GM12878 (cell line): ENCODE measurements around the gene MYOM1.

Experiments
- CEBPB ChIP-seq, 2 experiments: fragments of 150-350 bp in 1 of 2; IDR thresholded peaks; 2 replicates each; pipeline ENCODE4 v1.6.1; 2012 to 2014; ENCODE audit warnings: low read depth in 2 of 2, low read length in 2 of 2, borderline replicate concordance in 1 of 2, inconsistent platforms in 1 of 2
- CTCF ChIP-seq, 3 experiments: IDR thresholded peaks in 2 of 3; conservative IDR thresholded peaks in 1 of 3; 2 replicates each; pipeline ENCODE4 v1.5.1; 2011; ENCODE audit warnings: low read depth in 3 of 3, low read length in 3 of 3, mild to moderate bottlenecking in 3 of 3, control low read depth in 2 of 3, moderate library complexity in 2 of 3, inconsistent platforms in 1 of 3, mixed read lengths in 1 of 3; ENCODE audit not compliant: control insufficient read depth in 2 of 3, insufficient read depth in 1 of 3; ENCODE audit errors: extremely low read depth in 1 of 3
- ESRRA ChIP-seq: IDR thresholded peaks from 2 replicates; pipeline ENCODE4 v1.6.1; 2012; ENCODE audit warnings: mild to moderate bottlenecking, low read length, improper control_type of control experiment

DNA sequence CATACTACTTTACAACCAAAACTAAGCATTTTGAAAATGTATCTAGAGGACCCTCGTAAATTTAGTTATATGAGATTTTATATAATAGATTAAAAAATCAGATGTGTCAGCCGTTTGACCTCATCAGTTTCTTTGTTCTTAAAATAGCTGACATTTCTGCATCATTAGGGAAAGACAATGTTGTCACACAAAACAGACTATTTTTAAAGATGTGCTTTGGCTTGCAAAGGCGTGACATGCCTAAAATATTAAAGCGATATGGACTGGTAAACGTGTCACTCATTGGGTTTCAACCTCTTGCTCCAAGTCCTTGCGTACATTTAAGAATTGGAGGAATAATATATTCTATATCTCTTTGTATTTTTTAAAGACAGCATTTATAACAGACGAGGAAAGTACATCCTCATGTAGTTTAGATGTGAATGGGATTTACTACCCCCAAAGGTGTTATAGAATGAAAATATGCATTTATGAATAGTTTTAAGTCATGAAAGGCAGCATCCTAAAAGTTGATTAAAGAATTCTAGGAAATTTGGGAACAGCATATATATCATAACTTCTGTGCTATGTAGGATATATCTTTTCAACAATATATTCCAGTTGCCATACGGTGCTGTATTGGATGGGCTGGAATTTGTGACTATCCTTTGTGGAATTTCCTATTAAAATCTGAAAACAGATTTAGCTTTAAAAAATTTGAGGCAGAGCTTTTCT lies 31.6 kb upstream of the MYOM1 start:
- TF ChIP-seq CEBPB (IDR thresholded peaks at IDR 0.05; ENCODE audit: borderline replicate concordance in 1 of 2, low read depth in 2 of 2, low read length in 2 of 2) (no peak), CTCF (IDR thresholded peaks at IDR 0.05 in 2 of 3, conservative IDR thresholded peaks at IDR 0.05 in 1 of 3; ENCODE audit: control insufficient read depth in 2 of 3, extremely low read depth in 1 of 3, insufficient read depth in 1 of 3, low read depth in 3 of 3, low read length in 3 of 3) (no peak), ESRRA (no peak)
